Measurements from ENCODE around the gene ZNF726.

DNA sequence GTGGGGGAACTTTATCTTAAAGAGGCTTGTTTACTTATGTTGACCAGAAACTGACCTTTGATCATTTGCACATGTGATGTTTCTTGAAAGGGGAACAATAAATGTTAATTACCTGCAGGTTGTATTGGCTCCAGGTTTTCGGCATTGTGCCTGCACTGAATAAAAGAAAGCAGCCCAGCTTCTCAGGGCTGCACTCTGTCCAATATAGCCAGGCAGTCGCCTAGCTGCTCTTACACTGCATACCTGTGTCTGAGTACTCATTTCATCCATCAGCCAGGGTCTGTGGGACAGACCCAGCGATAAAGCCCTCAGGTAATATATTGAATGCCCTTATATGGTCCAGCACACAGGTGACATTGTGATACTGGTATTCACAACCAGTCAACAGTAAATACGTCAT lies 8.9 kb upstream of the ZNF726 start:
- TF ChIP-seq CTCF (IDR thresholded peaks at IDR 0.05) (no peak), EZH2 (IDR thresholded peaks at IDR 0.05; ENCODE audit: borderline replicate concordance, insufficient read depth, low read depth, low read length, poor library complexity, severe bottlenecking) (no peak)
